ENCODE results near the gene ZNF532. TPM values are rescaled to one million over a fixed set of nuclear protein-coding genes. Genes with fewer than 3 reads are reported as not detected.

The ZNF532 gene
- total and polyA plus RNA-seq, 9 of the 15 experiments (the other 6 are each of a cell fraction or from before 2014, with no cell fraction given), result 0.42 TPM; not detected in 8

DNA sequence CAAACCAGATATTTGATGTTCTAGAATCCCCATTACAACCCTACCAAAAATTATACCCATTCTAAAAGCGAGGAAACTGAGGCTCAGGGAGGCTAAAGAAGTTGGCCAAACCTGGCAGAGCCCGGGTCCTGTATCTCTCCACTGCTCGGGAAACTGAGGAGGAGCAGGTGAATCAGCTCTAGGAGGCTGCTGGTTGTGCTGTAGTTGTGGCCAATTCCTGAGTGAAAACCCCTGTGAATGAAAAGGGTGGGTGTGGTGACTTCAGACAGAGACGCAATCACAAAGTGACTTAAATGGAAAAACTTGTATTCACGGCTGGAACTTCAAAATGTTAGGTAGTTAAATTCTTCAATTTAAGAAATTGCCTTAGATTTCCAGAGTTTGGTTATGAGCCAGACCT is 169.3 kb downstream of the ZNF532 start:
- Histone ChIP-seq H3K9me3 (replicated peaks; ENCODE audit: control insufficient read depth, insufficient read depth, low read depth, low read length) (no peaks in the 10 kb centered on the region), H3K9me1 (ENCODE audit: control insufficient read depth, insufficient read depth, low read length) (no peaks in the 10 kb centered on the region), H2AFZ (ENCODE audit: low read depth, low read length) (no peak overlapping the region), H3K4me3 (no peak overlapping the region), H3K27me3 (ENCODE audit: control insufficient read depth in 2 of 2, insufficient read depth in 2 of 2, low read length in 2 of 2) (peaks cover 0 to 16% of the 10 kb centered on the region in 2 experiments; a peak in 2 of 5 replicates), H3K79me2 (ENCODE audit: control insufficient read depth, insufficient read depth, low read length) (no peaks in the 10 kb centered on the region), H3K36me3 (ENCODE audit: control insufficient read depth, insufficient read depth, low read length) (no peaks in the 10 kb centered on the region), H3K9ac (ENCODE audit: insufficient read depth in 1 of 2, low read depth in 2 of 2, low read length in 2 of 2) (no peak overlapping the region), H3K4me1 (replicated peaks in 1 of 2; ENCODE audit: control insufficient read depth in 2 of 2, insufficient read depth in 2 of 2, low read length in 2 of 2) (no peaks in the 10 kb centered on the region), H3K27ac (ENCODE audit: extremely low read depth, low read depth, low read length) (no peak overlapping the region), H4K20me1 (replicated peaks; ENCODE audit: control insufficient read depth, insufficient read depth, low read length) (no peaks in the 10 kb centered on the region), H3K4me2 (ENCODE audit: insufficient read depth, low read length) (no peak overlapping the region)
- FAIRE-seq (no peak), ATAC-seq (no peak), DNase-seq (ENCODE audit: extremely low read depth in 1 of 4, low spot score in 3 of 4) (no peak)
- CTCF ChIA-PET (ENCODE audit: low intra/inter-chr PET ratio), result no interaction called here
- no TSS peak for BruUV-seq (replicated peaks)
- no peak for TF ChIP-seq SMARCA4 (IDR thresholded peaks at IDR 0.05)
- TF ChIP-seq, protein P1, sequence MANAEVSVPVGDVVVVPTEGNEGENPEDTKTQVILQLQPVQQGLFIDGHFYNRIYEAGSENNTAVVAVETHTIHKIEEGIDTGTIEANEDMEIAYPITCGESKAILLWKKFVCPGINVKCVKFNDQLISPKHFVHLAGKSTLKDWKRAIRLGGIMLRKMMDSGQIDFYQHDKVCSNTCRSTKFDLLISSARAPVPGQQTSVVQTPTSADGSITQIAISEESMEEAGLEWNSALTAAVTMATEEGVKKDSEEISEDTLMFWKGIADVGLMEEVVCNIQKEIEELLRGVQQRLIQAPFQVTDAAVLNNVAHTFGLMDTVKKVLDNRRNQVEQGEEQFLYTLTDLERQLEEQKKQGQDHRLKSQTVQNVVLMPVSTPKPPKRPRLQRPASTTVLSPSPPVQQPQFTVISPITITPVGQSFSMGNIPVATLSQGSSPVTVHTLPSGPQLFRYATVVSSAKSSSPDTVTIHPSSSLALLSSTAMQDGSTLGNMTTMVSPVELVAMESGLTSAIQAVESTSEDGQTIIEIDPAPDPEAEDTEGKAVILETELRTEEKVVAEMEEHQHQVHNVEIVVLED (CRISPR knock-in tag; IDR thresholded peaks at IDR 0.05), result no peak
- TF ChIP-seq ZFP30 (CRISPR knock-in tag; IDR thresholded peaks at IDR 0.05; ENCODE audit: borderline replicate concordance), result no peak
- TF ChIP-seq ZNF311 (CRISPR knock-in tag; IDR thresholded peaks at IDR 0.05), result no peak
- TF ChIP-seq, protein P2, sequence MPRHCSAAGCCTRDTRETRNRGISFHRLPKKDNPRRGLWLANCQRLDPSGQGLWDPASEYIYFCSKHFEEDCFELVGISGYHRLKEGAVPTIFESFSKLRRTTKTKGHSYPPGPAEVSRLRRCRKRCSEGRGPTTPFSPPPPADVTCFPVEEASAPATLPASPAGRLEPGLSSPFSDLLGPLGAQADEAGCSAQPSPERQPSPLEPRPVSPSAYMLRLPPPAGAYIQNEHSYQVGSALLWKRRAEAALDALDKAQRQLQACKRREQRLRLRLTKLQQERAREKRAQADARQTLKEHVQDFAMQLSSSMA (CRISPR knock-in tag; IDR thresholded peaks at IDR 0.05), result no peak
- no peak for TF ChIP-seq XRCC5 (IDR thresholded peaks at IDR 0.05; ENCODE audit: low read depth, low read length)
- TF ChIP-seq FUS (optimal IDR thresholded peaks at IDR 0.05; ENCODE audit: low read depth, low read length), result no peak
- no peak for TF ChIP-seq POLR2B (IDR thresholded peaks at IDR 0.05; ENCODE audit: low read depth, partially characterized antibody)
- no peak for TF ChIP-seq ZNF347 (CRISPR knock-in tag; IDR thresholded peaks at IDR 0.05; ENCODE audit: low read depth)
- no peak for TF ChIP-seq HDAC3 (IDR thresholded peaks at IDR 0.05; ENCODE audit: borderline replicate concordance, partially characterized antibody)
- TF ChIP-seq, protein P3, sequence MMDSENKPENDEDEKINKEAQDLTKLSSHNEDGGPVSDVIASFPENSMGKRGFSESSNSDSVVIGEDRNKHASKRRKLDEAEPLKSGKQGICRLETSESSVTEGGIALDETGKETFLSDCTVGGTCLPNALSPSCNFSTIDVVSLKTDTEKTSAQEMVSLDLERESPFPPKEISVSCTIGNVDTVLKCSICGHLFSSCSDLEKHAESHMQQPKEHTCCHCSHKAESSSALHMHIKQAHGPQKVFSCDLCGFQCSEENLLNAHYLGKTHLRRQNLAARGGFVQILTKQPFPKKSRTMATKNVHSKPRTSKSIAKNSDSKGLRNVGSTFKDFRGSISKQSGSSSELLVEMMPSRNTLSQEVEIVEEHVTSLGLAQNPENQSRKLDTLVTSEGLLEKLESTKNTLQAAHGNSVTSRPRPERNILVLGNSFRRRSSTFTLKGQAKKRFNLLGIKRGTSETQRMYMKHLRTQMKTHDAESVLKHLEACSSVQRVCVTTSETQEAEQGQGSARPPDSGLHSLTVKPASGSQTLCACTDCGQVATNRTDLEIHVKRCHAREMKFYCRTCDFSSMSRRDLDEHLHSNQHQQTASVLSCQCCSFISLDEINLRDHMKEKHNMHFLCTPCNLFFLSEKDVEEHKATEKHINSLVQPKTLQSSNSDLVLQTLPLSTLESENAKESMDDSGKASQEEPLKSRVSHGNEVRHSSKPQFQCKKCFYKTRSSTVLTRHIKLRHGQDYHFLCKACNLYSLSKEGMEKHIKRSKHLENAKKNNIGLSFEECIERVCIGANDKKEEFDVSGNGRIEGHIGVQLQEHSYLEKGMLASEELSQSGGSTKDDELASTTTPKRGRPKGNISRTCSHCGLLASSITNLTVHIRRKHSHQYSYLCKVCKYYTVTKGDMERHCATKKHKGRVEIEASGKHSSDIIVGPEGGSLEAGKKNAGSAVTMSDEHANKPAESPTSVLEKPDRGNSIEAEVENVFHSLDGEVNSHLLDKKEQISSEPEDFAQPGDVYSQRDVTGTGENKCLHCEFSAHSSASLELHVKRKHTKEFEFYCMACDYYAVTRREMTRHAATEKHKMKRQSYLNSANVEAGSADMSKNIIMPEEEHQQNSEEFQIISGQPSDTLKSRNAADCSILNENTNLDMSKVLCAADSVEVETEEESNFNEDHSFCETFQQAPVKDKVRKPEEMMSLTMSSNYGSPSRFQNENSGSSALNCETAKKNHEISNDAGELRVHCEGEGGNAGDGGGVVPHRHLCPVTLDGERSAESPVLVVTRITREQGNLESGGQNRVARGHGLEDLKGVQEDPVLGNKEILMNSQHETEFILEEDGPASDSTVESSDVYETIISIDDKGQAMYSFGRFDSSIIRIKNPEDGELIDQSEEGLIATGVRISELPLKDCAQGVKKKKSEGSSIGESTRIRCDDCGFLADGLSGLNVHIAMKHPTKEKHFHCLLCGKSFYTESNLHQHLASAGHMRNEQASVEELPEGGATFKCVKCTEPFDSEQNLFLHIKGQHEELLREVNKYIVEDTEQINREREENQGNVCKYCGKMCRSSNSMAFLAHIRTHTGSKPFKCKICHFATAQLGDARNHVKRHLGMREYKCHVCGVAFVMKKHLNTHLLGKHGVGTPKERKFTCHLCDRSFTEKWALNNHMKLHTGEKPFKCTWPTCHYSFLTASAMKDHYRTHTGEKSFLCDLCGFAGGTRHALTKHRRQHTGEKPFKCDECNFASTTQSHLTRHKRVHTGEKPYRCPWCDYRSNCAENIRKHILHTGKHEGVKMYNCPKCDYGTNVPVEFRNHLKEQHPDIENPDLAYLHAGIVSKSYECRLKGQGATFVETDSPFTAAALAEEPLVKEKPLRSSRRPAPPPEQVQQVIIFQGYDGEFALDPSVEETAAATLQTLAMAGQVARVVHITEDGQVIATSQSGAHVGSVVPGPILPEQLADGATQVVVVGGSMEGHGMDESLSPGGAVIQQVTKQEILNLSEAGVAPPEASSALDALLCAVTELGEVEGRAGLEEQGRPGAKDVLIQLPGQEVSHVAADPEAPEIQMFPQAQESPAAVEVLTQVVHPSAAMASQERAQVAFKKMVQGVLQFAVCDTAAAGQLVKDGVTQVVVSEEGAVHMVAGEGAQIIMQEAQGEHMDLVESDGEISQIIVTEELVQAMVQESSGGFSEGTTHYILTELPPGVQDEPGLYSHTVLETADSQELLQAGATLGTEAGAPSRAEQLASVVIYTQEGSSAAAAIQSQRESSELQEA (IDR thresholded peaks at IDR 0.05; ENCODE audit: low read depth), result no peak
- WGBS (ENCODE audit: insufficient coverage, low coverage, missing lambda C conversion rate), result 7% methylated on average over 3 of the region's 5 CpGs
- in situ Hi-C loops (cut with MboI) (no loop called here), intact Hi-C loops (cut with micrococcal nuclease) (no loop called here)
- POLR2A ChIA-PET, result no interaction called here
